IMR-90 (cell line): ENCODE results near the gene OR7D2. TPM values are rescaled to one million over a fixed set of nuclear protein-coding genes. Genes with fewer than 3 reads are reported as not detected.

Source experiments
- ATAC-seq: fragments of 200-7000 bp; cut with Tn5 transposase; 2 replicates; pipeline ENCODE4 v1.9.1; 2020; ENCODE audit warnings: low read depth, mild to moderate bottlenecking, moderate library complexity
- BruUV-seq: library from RNA; stranded (reverse); fragments of 400-500 nt; replicated peaks from 2 replicates; lab custom pipeline; 2021; lab: Mats Ljungman, UMichigan
- CTCF ChIA-PET: fragments of 300-600 bp; formaldehyde crosslinking; extraction: SDS; loops from one replicate; lab custom pipeline; 2021; ENCODE audit warnings: antibody characterized with exemption; lab: Yijun Ruan, JAX
- POLR2A ChIA-PET: fragments of 300-600 bp; sonication (Branson Sonifier 250); formaldehyde crosslinking; loops from one replicate; lab custom pipeline; 2022; ENCODE audit warnings: antibody characterized with exemption; ENCODE audit not compliant: unreplicated experiment; lab: Charles Lee
- DNase-seq: peaks from one replicate; pipeline ENCODE4 v3.0.0; 2013
- H2AFZ ChIP-seq: replicated peaks from 2 replicates; pipeline ENCODE3; 2013; ENCODE audit warnings: low read length, mild to moderate bottlenecking; ENCODE audit not compliant: poor library complexity
- H2AK5ac ChIP-seq: 2 replicates; pipeline ENCODE4 v1.6.1; 2013; ENCODE audit warnings: low read depth, low read length, inconsistent platforms
- H2AK9ac ChIP-seq: replicated peaks from 2 replicates; pipeline ENCODE3; 2013; ENCODE audit warnings: mild to moderate bottlenecking, low read depth, low read length, moderate library complexity; ENCODE audit not compliant: poor library complexity
- H2BK120ac ChIP-seq: 2 replicates; pipeline ENCODE4 v1.6.1; 2013; ENCODE audit warnings: low read depth, low read length, inconsistent platforms
- H2BK15ac ChIP-seq: 3 replicates; pipeline ENCODE4 v1.6.1; 2013; ENCODE audit warnings: low read depth, low read length, inconsistent platforms
- H2BK20ac ChIP-seq: 2 replicates; pipeline ENCODE4 v1.6.1; 2013; ENCODE audit warnings: low read depth, mild to moderate bottlenecking, inconsistent platforms, low read length, moderate library complexity
- H2BK5ac ChIP-seq: 2 replicates; pipeline ENCODE4 v1.6.1; 2013; ENCODE audit warnings: mild to moderate bottlenecking, low read depth, low read length, inconsistent platforms; ENCODE audit not compliant: poor library complexity, severe bottlenecking
- H3K14ac ChIP-seq: replicated peaks from 2 replicates; pipeline ENCODE4 v1.6.1; 2013; ENCODE audit warnings: low read depth, low read length, inconsistent platforms
- H3K18ac ChIP-seq: 2 replicates; pipeline ENCODE4 v1.6.1; 2013; ENCODE audit warnings: low read depth, low read length, control low read depth
- H3K23ac ChIP-seq: 2 replicates; pipeline ENCODE4 v1.6.1; 2013; ENCODE audit warnings: low read depth, low read length, inconsistent platforms
- H3K27ac ChIP-seq: 2 replicates; pipeline ENCODE4 v1.5.1; 2013; ENCODE audit warnings: mild to moderate bottlenecking, control low read depth, low read length; ENCODE audit not compliant: insufficient read depth
- H3K27me3 ChIP-seq: 2 replicates; pipeline ENCODE4 v1.6.1; 2013; ENCODE audit warnings: low read length; ENCODE audit not compliant: control insufficient read depth, insufficient read depth
- H3K36me3 ChIP-seq: 2 replicates; pipeline ENCODE4 v1.6.1; 2013; ENCODE audit warnings: low read length, mixed read lengths; ENCODE audit not compliant: control insufficient read depth, insufficient read depth
- H3K4ac ChIP-seq: 2 replicates; pipeline ENCODE4 v1.6.1; 2013; ENCODE audit warnings: low read depth, low read length, inconsistent platforms
- H3K4me1 ChIP-seq: 2 replicates; pipeline ENCODE4 v1.6.1; 2013; ENCODE audit warnings: low read length, mixed read lengths; ENCODE audit not compliant: control insufficient read depth, insufficient read depth
- H3K4me2 ChIP-seq: 2 replicates; pipeline ENCODE4 v1.6.1; 2013; ENCODE audit warnings: low read depth, mild to moderate bottlenecking, control low read depth, low read length, moderate library complexity
- H3K4me3 ChIP-seq: 2 replicates; pipeline ENCODE4 v1.5.1; 2013; ENCODE audit warnings: low read depth, mild to moderate bottlenecking, control low read depth, low read length, moderate library complexity; ENCODE audit not compliant: insufficient read depth
- H3K56ac ChIP-seq: 2 replicates; pipeline ENCODE4 v1.6.1; 2013; ENCODE audit warnings: low read length, inconsistent platforms; ENCODE audit not compliant: insufficient read depth; ENCODE audit errors: extremely low read depth
- H3K79me1 ChIP-seq, 2 experiments: 2 replicates each; pipeline ENCODE4 v1.6.1; 2013; ENCODE audit warnings: low read length in 2 of 2, inconsistent platforms in 1 of 2, low read depth in 1 of 2
- H3K9ac ChIP-seq: 2 replicates; pipeline ENCODE4 v1.6.1; 2013; ENCODE audit warnings: low read depth, low read length, control low read depth
- H3K9me1 ChIP-seq: 2 replicates; pipeline ENCODE4 v1.6.1; 2013; ENCODE audit warnings: low read length, inconsistent platforms; ENCODE audit not compliant: insufficient read depth
- H3K9me3 ChIP-seq: 2 replicates; pipeline ENCODE4 v1.6.1; 2013; ENCODE audit warnings: low read length; ENCODE audit not compliant: control insufficient read depth, insufficient read depth
- H4K20me1 ChIP-seq: 2 replicates; pipeline ENCODE4 v1.6.1; 2013; ENCODE audit warnings: low read length, inconsistent platforms; ENCODE audit not compliant: insufficient read depth
- H4K5ac ChIP-seq: 2 replicates; pipeline ENCODE4 v1.6.1; 2013; ENCODE audit warnings: mild to moderate bottlenecking, low read depth, low read length, control low read depth
- H4K8ac ChIP-seq, 2 experiments: 2 replicates each; pipeline ENCODE4 v1.6.1; 2013; ENCODE audit warnings: low read depth in 2 of 2, low read length in 2 of 2, control low read depth in 1 of 2, inconsistent platforms in 1 of 2
- H4K91ac ChIP-seq: 2 replicates; pipeline ENCODE4 v1.6.1; 2013; ENCODE audit warnings: low read depth, low read length, inconsistent platforms; ENCODE audit not compliant: insufficient read depth
- BHLHE40 ChIP-seq: fragments of 150-350 bp; IDR thresholded peaks from 2 replicates; pipeline ENCODE4 v1.6.1; 2016; ENCODE audit warnings: mild to moderate bottlenecking, low read depth, low read length
- CEBPB ChIP-seq: IDR thresholded peaks from 2 replicates; pipeline ENCODE4 v1.6.1; 2012; ENCODE audit warnings: low read depth, low read length, improper control_type of control experiment
- CTCF ChIP-seq: conservative IDR thresholded peaks from 2 replicates; pipeline ENCODE4 v1.5.1; 2012; ENCODE audit warnings: mild to moderate bottlenecking, low read depth, low read length, improper control_type of control experiment
- FOS ChIP-seq: fragments of 150-350 bp; IDR thresholded peaks from 2 replicates; pipeline ENCODE4 v1.6.1; 2016; ENCODE audit warnings: low read depth, low read length
- MAZ ChIP-seq: IDR thresholded peaks from 2 replicates; pipeline ENCODE4 v1.6.1; 2012; ENCODE audit warnings: low read depth, mild to moderate bottlenecking, low read length, improper control_type of control experiment, moderate library complexity, borderline replicate concordance
- MXI1 ChIP-seq: IDR thresholded peaks from 2 replicates; pipeline ENCODE4 v1.6.1; 2012; ENCODE audit warnings: low read depth, mild to moderate bottlenecking, low read length, moderate library complexity, borderline replicate concordance
- POLR2A ChIP-seq: IDR thresholded peaks from 2 replicates; pipeline ENCODE4 v1.6.1; 2012; ENCODE audit warnings: mild to moderate bottlenecking, low read depth, low read length
- SMC3 ChIP-seq: fragments of 150-350 bp; IDR thresholded peaks from 2 replicates; pipeline ENCODE4 v1.6.1; 2016; ENCODE audit warnings: low read depth, mild to moderate bottlenecking, antibody characterized with exemption, low read length, moderate library complexity
- WGBS, 2 experiments: methylation state at CpG; one replicate each; pipeline versions ENCODE4 v1.1.5 to v1.1.7; 2013; ENCODE audit warnings: missing lambda C conversion rate in 2 of 2; ENCODE audit not compliant: insufficient read length in 1 of 2; ENCODE audit errors: extremely low coverage in 2 of 2; 5-methylcytosine and 5-hydroxymethylcytosine counted together
- dilution Hi-C: fragments of 300-500 bp; cut with HindIII; formaldehyde crosslinking; loops from one replicate; pipeline ENCODE4 v1.14.3; 2018; ENCODE audit warnings: low sequenced_read_pairs; ENCODE audit not compliant: unreplicated experiment
- in situ Hi-C: fragments of 300-500 bp; cut with MboI; formaldehyde crosslinking; loops from 3 replicates; pipeline ENCODE4 v1.14.3; 2019; ENCODE audit warnings: low sequenced_read_pairs, inconsistent platforms, mixed read lengths
- intact Hi-C: fragments of 100-400 bp; cut with micrococcal nuclease; formaldehyde crosslinking; loops from 2 replicates; pipeline ENCODE4 v1.10.0; 2022
- polyA plus RNA-seq, 3 experiments: library from polyadenylated mRNA; depleted of rRNA; stranded (reverse); fragments of >200 nt; gene quantifications; 2 replicates each; pipeline ENCODE4 v1.2.3, GENCODE V29; 2012; ENCODE audit warnings: low replicate concordance in 1 of 3
- total RNA-seq: library from RNA; depleted of rRNA; stranded (reverse); fragments of >200 nt; gene quantifications from 2 replicates; pipeline ENCODE4 v1.2.3, GENCODE V29; 2012

Gene OR7D2
- total and polyA plus RNA-seq, 2 of the 4 experiments (the other 2 are of a cell fraction) = not detected

- no peak for TF ChIP-seq CTCF
These were observed 38.5 kb upstream of the OR7D2 start, which contains the start of gene ZNF317 (continued) for GRCh38 chr19:9140159-9140874.

GRCh38 chr19:9144920-9145319 is 33.9 kb upstream of the OR7D2 start:
- CTCF ChIA-PET = no interaction called here
- 100% methylated on average over 1 of the region's 5 CpGs; no CpG with 5 or more reads in 1 of the 2 experiments for WGBS, 2 experiments
- in situ Hi-C loops = loop anchor here (25.0 kb wide), 1 partner anchor 917 kb away; no protein-coding TSS in a partner anchor

More at GRCh38 chr19:9144920-9145319, 33.9 kb upstream of the OR7D2 start:
- H2BK20ac ChIP-seq = no peak overlapping the region
- no peaks in the 10 kb centered on the region for H3K4me1 ChIP-seq
- H3K4ac ChIP-seq = no peak overlapping the region
- no peak overlapping the region for H3K18ac ChIP-seq
- no peak overlapping the region for H4K8ac ChIP-seq
- dilution Hi-C loops (no loop called here), intact Hi-C loops (loop anchor here (5.0 kb wide), 1 partner anchor 162 kb away; the partner anchor contains the start of gene ZNF699)
- no peak for TF ChIP-seq MXI1
- no peak for TF ChIP-seq CEBPB
- TF ChIP-seq SMC3 = no peak
- TF ChIP-seq BHLHE40 = no peak
- TF ChIP-seq MAZ = no peak
- TF ChIP-seq POLR2A = no peak
- no peak for TF ChIP-seq FOS
- POLR2A ChIA-PET = no interaction called here
- H3K36me3 ChIP-seq = peaks cover 19% of the 10 kb centered on the region
- no peak overlapping the region for H3K9ac ChIP-seq
- no peak overlapping the region for H3K14ac ChIP-seq
- no peaks in the 10 kb centered on the region for H3K9me1 ChIP-seq
- no peak overlapping the region for H4K5ac ChIP-seq
- H3K9me3 ChIP-seq = peaks cover 29% of the 10 kb centered on the region
- H2AK5ac ChIP-seq = no peak overlapping the region
- peaks cover 11% of the 10 kb centered on the region for H4K20me1 ChIP-seq
- H3K79me1 ChIP-seq = peaks cover 5 to 12% of the 10 kb centered on the region in 2 experiments
- no peak overlapping the region for H2AFZ ChIP-seq
- no peaks in the 10 kb centered on the region for H3K27me3 ChIP-seq
- no peak overlapping the region for H2BK5ac ChIP-seq
- H3K4me2 ChIP-seq = no peak overlapping the region
- no peak overlapping the region for H3K23ac ChIP-seq
- no TSS peak for BruUV-seq
- no peak overlapping the region for H2BK15ac ChIP-seq
- ATAC-seq = no peak
- H3K27ac ChIP-seq = no peak overlapping the region
- H3K56ac ChIP-seq = no peak overlapping the region
- no peak overlapping the region for H4K91ac ChIP-seq
- H2AK9ac ChIP-seq = no peak overlapping the region
- no peak for DNase-seq
- no peak overlapping the region for H3K4me3 ChIP-seq
- H2BK120ac ChIP-seq = no peak overlapping the region
